RWPE2 (cell line): ENCODE measurements around the gene FRS3.

Experiments
- ATAC-seq: fragments of 200-7000 bp; cut with Tn5 transposase; 3 replicates; pipeline ENCODE4 v1.9.1; 2021; ENCODE audit warnings: low read depth
- DNase-seq: peaks from one replicate; pipeline ENCODE4 v3.0.0-alpha.2; 2020; ENCODE audit warnings: low spot score
- H3K27ac ChIP-seq: fragments of 450-650 bp; 2 replicates; pipeline ENCODE4 v1.5.1; 2017; ENCODE audit warnings: mild to moderate bottlenecking; ENCODE audit not compliant: poor library complexity, severe bottlenecking
- H3K27me3 ChIP-seq: fragments of 250-450 bp; sonication (Bioruptor Pico); 2 replicates; pipeline ENCODE4 v1.5.1; 2021; ENCODE audit warnings: mild to moderate bottlenecking, moderate library complexity; ENCODE audit not compliant: insufficient read depth, poor library complexity, severe bottlenecking
- H3K36me3 ChIP-seq: fragments of 250-450 bp; sonication (Bioruptor Pico); 2 replicates; pipeline ENCODE4 v1.5.1; 2020; ENCODE audit warnings: low read depth, mild to moderate bottlenecking, moderate library complexity
- H3K4me1 ChIP-seq: fragments of 250-450 bp; sonication (Bioruptor Pico); 2 replicates; pipeline ENCODE4 v1.5.1; 2021; ENCODE audit warnings: mild to moderate bottlenecking, moderate library complexity; ENCODE audit not compliant: insufficient read depth, poor library complexity, severe bottlenecking
- H3K4me3 ChIP-seq: fragments of 250-450 bp; sonication (Bioruptor Pico); 2 replicates; pipeline ENCODE4 v1.5.1; 2021; ENCODE audit warnings: mild to moderate bottlenecking, moderate library complexity; ENCODE audit not compliant: severe bottlenecking
- H3K9me3 ChIP-seq: fragments of 250-450 bp; sonication (Bioruptor Pico); 2 replicates; pipeline ENCODE4 v1.5.1; 2021; ENCODE audit warnings: mild to moderate bottlenecking, moderate library complexity; ENCODE audit not compliant: severe bottlenecking
- TF ChIP-seq, protein P1 (sequence below): fragments of 450-650 bp; IDR thresholded peaks from one replicate; pipeline ENCODE4 v1.5.1; 2017; ENCODE audit warnings: mild to moderate bottlenecking, moderate library complexity; ENCODE audit not compliant: poor library complexity, severe bottlenecking

Gene FRS3

GRCh38 chr6:41757271-41757670 is 22.4 kb downstream of the FRS3 start:
- Histone ChIP-seq H3K27ac (no peak overlapping the region), H3K9me3 (no peaks in the 10 kb centered on the region), H3K4me1 (no peaks in the 10 kb centered on the region), H3K4me3 (no peak overlapping the region), H3K36me3 (no peaks in the 10 kb centered on the region), H3K27me3 (no peaks in the 10 kb centered on the region)
- TF ChIP-seq, protein P1, sequence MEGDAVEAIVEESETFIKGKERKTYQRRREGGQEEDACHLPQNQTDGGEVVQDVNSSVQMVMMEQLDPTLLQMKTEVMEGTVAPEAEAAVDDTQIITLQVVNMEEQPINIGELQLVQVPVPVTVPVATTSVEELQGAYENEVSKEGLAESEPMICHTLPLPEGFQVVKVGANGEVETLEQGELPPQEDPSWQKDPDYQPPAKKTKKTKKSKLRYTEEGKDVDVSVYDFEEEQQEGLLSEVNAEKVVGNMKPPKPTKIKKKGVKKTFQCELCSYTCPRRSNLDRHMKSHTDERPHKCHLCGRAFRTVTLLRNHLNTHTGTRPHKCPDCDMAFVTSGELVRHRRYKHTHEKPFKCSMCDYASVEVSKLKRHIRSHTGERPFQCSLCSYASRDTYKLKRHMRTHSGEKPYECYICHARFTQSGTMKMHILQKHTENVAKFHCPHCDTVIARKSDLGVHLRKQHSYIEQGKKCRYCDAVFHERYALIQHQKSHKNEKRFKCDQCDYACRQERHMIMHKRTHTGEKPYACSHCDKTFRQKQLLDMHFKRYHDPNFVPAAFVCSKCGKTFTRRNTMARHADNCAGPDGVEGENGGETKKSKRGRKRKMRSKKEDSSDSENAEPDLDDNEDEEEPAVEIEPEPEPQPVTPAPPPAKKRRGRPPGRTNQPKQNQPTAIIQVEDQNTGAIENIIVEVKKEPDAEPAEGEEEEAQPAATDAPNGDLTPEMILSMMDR = no peak
- ATAC-seq (no peak), DNase-seq (no peak)

DNA sequence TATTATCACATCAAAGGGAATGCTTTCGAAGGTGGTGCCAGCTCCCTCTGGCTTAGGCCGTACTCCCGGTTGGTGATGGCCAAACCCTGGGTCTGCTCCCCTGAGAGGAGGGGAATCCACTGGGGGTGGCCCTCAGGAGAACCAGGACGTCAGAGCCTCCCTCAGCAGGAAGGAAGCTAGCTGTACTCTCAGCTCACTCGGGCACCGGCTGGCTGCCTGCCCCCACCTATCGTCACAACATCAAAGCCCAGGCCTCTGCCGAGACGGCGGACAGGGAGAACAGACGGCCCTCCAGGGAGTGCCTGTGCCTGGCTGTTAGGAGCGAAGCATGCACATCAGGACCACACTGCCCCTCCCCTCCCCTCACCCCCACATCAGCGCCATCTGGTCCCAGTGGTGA is 23.3 kb downstream of the FRS3 start:
- no peaks in the 10 kb centered on the region for H3K27me3 ChIP-seq
- no peaks in the 10 kb centered on the region for H3K9me3 ChIP-seq
- TF ChIP-seq, protein P1 = no peak
- H3K27ac ChIP-seq = no peak overlapping the region
- ATAC-seq (no peak), DNase-seq (no peak)
- H3K4me1 ChIP-seq = no peaks in the 10 kb centered on the region
- no peaks in the 10 kb centered on the region for H3K36me3 ChIP-seq
- H3K4me3 ChIP-seq = no peak overlapping the region

GRCh38 chr6:41755895-41756294 is 23.8 kb downstream of the FRS3 start:
- no peak for ATAC-seq
- TF ChIP-seq, protein P1 = no peak
- no peak overlapping the region for H3K27ac ChIP-seq
- H3K4me1 ChIP-seq = no peaks in the 10 kb centered on the region
- no peaks in the 10 kb centered on the region for H3K27me3 ChIP-seq
- DNase-seq = no peak
- no peaks in the 10 kb centered on the region for H3K36me3 ChIP-seq
- no peak overlapping the region for H3K4me3 ChIP-seq
- no peaks in the 10 kb centered on the region for H3K9me3 ChIP-seq

DNA sequence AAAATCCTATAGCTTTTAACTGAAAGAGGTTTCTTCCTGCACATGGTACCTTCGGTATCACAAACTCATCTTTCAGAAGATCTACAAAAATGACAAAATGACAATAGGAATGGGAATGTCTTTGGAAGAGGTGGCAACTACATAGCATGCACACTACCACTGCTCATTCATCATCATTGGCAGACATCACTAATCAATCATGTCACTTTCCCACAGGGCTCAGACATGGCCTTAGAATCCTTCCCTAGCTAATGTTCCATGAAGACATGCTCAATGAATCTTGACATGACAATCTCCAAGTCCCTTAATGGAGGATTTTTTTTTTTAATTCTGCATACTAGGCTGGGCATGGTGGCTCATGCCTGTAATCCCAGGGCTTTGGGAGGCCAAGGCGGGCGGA is 29.3 kb downstream of the FRS3 start:
- H3K36me3 ChIP-seq = no peaks in the 10 kb centered on the region
- TF ChIP-seq, protein P1 = no peak
- ATAC-seq = no peak
- peaks cover 3% of the 10 kb centered on the region for H3K4me1 ChIP-seq
- no peak overlapping the region for H3K27ac ChIP-seq
- no peak overlapping the region for H3K4me3 ChIP-seq
- H3K27me3 ChIP-seq = no peaks in the 10 kb centered on the region
- H3K9me3 ChIP-seq = no peaks in the 10 kb centered on the region
- DNase-seq = no peak

DNA sequence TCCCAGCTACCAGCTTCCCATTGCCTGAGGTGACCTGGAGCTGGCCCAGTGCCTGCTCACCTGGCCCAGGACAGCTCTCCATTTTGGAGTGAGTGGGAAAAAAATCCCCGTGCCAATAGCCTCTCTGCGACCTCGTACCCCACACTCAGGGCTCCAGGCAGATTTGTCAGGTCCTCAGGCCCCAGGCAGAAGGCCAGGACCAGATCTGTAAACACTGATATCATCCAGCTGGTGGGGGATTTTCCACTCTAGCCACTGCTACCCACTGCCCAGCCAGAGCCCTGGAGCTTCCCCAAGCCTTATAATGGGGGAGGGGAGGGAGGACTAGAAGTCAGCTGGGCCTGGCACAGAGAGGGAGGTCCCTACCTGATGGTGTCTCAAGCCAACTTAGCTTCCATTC is 31.2 kb downstream of the FRS3 start:
- Histone ChIP-seq H3K4me3 (no peak overlapping the region), H3K27me3 (no peaks in the 10 kb centered on the region), H3K36me3 (no peaks in the 10 kb centered on the region), H3K27ac (no peak overlapping the region), H3K4me1 (peaks cover 3% of the 10 kb centered on the region), H3K9me3 (no peaks in the 10 kb centered on the region)
- TF ChIP-seq, protein P1 = no peak
- ATAC-seq (no peak), DNase-seq (no peak)
